Testis (tissue), 5 donors: ENCODE measurements around the gene UBL5. TPM values are rescaled to one million over a fixed set of nuclear protein-coding genes. Genes with fewer than 3 reads are reported as not detected.
"Not testable (repeated sequence)": the region's sequence is repeated elsewhere in the genome, so short reads cannot be mapped to it uniquely, and the experiment has no call there.

ENCODE experiments used
- DNase-seq: peaks from one replicate; pipeline ENCODE4 v3.0.0-alpha.2; 2019
- H3K27ac ChIP-seq, 2 donors: fragments of 200-600 bp; sonication (generic); one replicate each; pipeline ENCODE4 v1.5.1; 2019
- H3K27me3 ChIP-seq: fragments of 200-600 bp; sonication (generic); one replicate; pipeline ENCODE4 v1.5.1; 2019
- H3K36me3 ChIP-seq: fragments of 200-600 bp; sonication (generic); one replicate; pipeline ENCODE4 v1.5.1; 2017; ENCODE audit warnings: low read depth; ENCODE audit errors: missing control alignments
- H3K4me1 ChIP-seq: fragments of 200-600 bp; sonication (generic); one replicate; pipeline ENCODE4 v1.5.1; 2019
- H3K4me3 ChIP-seq, 2 donors: fragments of 200-600 bp; sonication (generic); one replicate each; pipeline ENCODE4 v1.5.1; 2017 to 2019
- H3K9me3 ChIP-seq: fragments of 200-600 bp; sonication (generic); one replicate; pipeline ENCODE4 v1.5.1; 2017
- CTCF ChIP-seq, 3 experiments: fragments of 450-650 bp in 2 of 3; fragments of 200-600 bp in 1 of 3; sonication (generic) in 1 of 3; IDR thresholded peaks; one replicate each; pipeline ENCODE4 v1.5.1; 2016 to 2019; ENCODE audit warnings: antibody characterized with exemption in 3 of 3, mild to moderate bottlenecking in 2 of 3, moderate library complexity in 1 of 3
- POLR2A ChIP-seq: fragments of 450-650 bp; IDR thresholded peaks from one replicate; pipeline ENCODE4 v1.6.1; 2017; ENCODE audit warnings: antibody characterized with exemption, mild to moderate bottlenecking, moderate library complexity
- WGBS, 2 donors: methylation state at CpG; one replicate each; pipeline ENCODE4 v1.1.5; 2018; 5-methylcytosine and 5-hydroxymethylcytosine counted together
- intact Hi-C: fragments of 100-400 bp; cut with DNase I; formaldehyde crosslinking; loops from one replicate; pipeline ENCODE4 v1.15.1; 2023; ENCODE audit warnings: low total_unique reads
- long read RNA-seq, 2 donors: transcript quantifications; one replicate each; lab custom pipeline, GENCODE V29; 2026
- polyA plus RNA-seq: library from polyadenylated mRNA; stranded (reverse); fragments of 350-450 nt; fragmentation: Illumina TruSeq; extraction: RNeasy Lipid Tissue Mini Kit (QIAGEN cat#74804); gene quantifications from one replicate; pipeline ENCODE4 v1.2.3, GENCODE V29; 2014; ENCODE audit warnings: low read depth, low replicate concordance; ENCODE audit not compliant: insufficient read depth
- total RNA-seq, 2 donors: library from RNA; depleted of rRNA; stranded (reverse); fragments of >200 nt; gene quantifications; one replicate each; pipeline ENCODE4 v1.2.3, GENCODE V29; 2016

The UBL5 gene
- 100 to 1,000 TPM; 418 to 540 TPM for total RNA-seq
- polyA plus RNA-seq = 491 TPM
- long read RNA-seq, donor 1, transcript UBL5-202 (5 exons, 432 nt) = major isoform, 167 of 236 reads
- long read RNA-seq, donor 1, transcript UBL5-201 (5 exons, 513 nt) = minor isoform, 16 of 236 reads
- long read RNA-seq, donor 1, partial matches to known transcripts = 33 of 236 reads
- long read RNA-seq, donor 1, other reads (novel, unspliced or antisense) = 19 of 236 reads
- long read RNA-seq, donor 2, transcript UBL5-201 (5 exons, 513 nt) = minor isoform, 17 of 202 reads
- long read RNA-seq, donor 2, transcript UBL5-202 (5 exons, 432 nt) = major isoform, 152 of 202 reads
- long read RNA-seq, donor 2, partial matches to known transcripts = 31 of 202 reads
- long read RNA-seq, donor 2, other reads (novel, unspliced or antisense) = 0 of 202 reads

- Histone ChIP-seq H3K4me1 (peaks cover 12% of the 10 kb centered on the region), H3K27me3 (no peaks in the 10 kb centered on the region), H3K36me3 (no peaks in the 10 kb centered on the region), H3K4me3 (peak within 1 kb of the TSS; percentile 80 to 95), H3K9me3 (no peaks in the 10 kb centered on the region), H3K27ac (peak within 1 kb of the TSS; percentile 39 to 78)
- 0 to 1% methylated on average over 28 to 62 of the region's 62 CpGs for WGBS, 2 donors
- intact Hi-C loops = no loop called here
- DNase-seq = peak; percentile 95
- TF ChIP-seq POLR2A = peak; percentile 63
- no peak for TF ChIP-seq CTCF (IDR thresholded peaks at IDR 0.05)
These were observed at the start of gene UBL5 for GRCh38 chr19:9827289-9828238. Gene UBL5, plus strand, starts transcription at chr19:9827918. Its CDS starts 420 bp downstream, at chr19:9828338.

GRCh38 chr19:9782338-9782737 is 45.4 kb upstream of the UBL5 start:
- WGBS, 2 donors = 82 to 89% methylated on average over 2 of the region's 2 CpGs
- intact Hi-C loops = no loop called here
- no peak overlapping the region for H3K27ac ChIP-seq
- TF ChIP-seq POLR2A (no peak), CTCF (IDR thresholded peaks at IDR 0.05) (no peak)
- no peak overlapping the region for H3K4me3 ChIP-seq
- H3K27me3 ChIP-seq = no peaks in the 10 kb centered on the region
- no peaks in the 10 kb centered on the region for H3K36me3 ChIP-seq
- DNase-seq = no peak
- peaks cover 14% of the 10 kb centered on the region for H3K4me1 ChIP-seq
- H3K9me3 ChIP-seq = no peaks in the 10 kb centered on the region

GRCh38 chr19:9784163-9784496 is 43.6 kb upstream of the UBL5 start:
- intact Hi-C loops = not testable (repeated sequence)
- peak overlapping the region; percentile 11 to 80 for H3K27ac ChIP-seq

GRCh38 chr19:9785367-9786331 is 42.1 kb upstream of the UBL5 start:
- intact Hi-C loops = no loop called here
- Histone ChIP-seq H3K4me3 (peak overlapping the region; percentile 78 to 89), H3K27ac (peak overlapping the region; percentile 99), H3K27me3 (no peaks in the 10 kb centered on the region), H3K36me3 (no peaks in the 10 kb centered on the region), H3K9me3 (no peaks in the 10 kb centered on the region), H3K4me1 (peaks cover 29% of the 10 kb centered on the region)
- DNase-seq = peak; percentile 99
- TF ChIP-seq POLR2A (peak; percentile 51), CTCF (IDR thresholded peaks at IDR 0.05) (peak in 1 of 3 experiments; percentile 8)
- WGBS, 2 donors = 1 to 2% methylated on average over 56 to 66 of the region's 74 CpGs

More at GRCh38 chr19:9784163-9784496, 43.6 kb upstream of the UBL5 start:
- H3K4me3 ChIP-seq, H3K36me3 ChIP-seq, DNase-seq, H3K9me3 ChIP-seq, H3K27me3 ChIP-seq: not testable (repeated sequence)
- 51 to 63% methylated on average over 6 of the region's 6 CpGs for WGBS, 2 donors
- H3K4me1 ChIP-seq = peaks cover 16% of the 10 kb centered on the region
